ENCODE results near the gene MBOAT7.
"Not testable (repeated sequence)": the region's sequence is repeated elsewhere in the genome, so short reads cannot be mapped to it uniquely, and the experiment has no call there.

The MBOAT7 gene, protein sequence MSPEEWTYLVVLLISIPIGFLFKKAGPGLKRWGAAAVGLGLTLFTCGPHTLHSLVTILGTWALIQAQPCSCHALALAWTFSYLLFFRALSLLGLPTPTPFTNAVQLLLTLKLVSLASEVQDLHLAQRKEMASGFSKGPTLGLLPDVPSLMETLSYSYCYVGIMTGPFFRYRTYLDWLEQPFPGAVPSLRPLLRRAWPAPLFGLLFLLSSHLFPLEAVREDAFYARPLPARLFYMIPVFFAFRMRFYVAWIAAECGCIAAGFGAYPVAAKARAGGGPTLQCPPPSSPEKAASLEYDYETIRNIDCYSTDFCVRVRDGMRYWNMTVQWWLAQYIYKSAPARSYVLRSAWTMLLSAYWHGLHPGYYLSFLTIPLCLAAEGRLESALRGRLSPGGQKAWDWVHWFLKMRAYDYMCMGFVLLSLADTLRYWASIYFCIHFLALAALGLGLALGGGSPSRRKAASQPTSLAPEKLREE

DNA sequence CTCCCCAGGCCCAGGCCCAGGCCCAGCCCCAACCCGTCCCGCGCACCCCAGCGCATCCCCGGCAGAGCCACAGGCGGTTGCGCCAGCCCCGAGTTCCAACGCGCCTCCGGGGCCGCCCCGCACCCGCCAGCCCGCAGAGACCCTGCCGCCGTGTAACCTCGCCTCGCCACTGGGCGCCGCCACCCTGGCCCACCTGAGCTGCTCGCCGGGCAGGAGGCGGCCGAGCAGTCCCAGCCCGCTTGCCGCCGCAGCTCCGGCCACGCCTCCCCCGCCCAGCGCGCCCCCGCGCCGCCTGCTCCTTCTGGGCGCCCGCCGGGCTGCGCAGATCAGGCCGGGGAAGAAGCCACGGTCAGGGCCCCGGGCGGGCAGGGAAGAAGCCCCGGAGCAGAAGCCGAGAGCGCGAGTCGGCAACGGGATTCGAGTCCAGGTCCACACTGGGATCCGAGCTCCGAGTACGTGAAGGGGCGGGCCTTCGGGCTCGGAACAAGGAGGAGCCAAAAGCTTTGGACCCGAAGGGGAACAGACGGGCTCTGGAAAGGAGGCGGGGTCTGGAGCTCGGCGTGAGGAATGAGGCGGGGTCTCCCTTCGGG, at the start of gene MBOAT7:
TSS of gene MBOAT7 (minus strand) at position 436 of the 590 bp plus-strand sequence. CDS start 1,072 bp downstream, outside the sequence.
- DNase-seq, result no peak

DNA sequence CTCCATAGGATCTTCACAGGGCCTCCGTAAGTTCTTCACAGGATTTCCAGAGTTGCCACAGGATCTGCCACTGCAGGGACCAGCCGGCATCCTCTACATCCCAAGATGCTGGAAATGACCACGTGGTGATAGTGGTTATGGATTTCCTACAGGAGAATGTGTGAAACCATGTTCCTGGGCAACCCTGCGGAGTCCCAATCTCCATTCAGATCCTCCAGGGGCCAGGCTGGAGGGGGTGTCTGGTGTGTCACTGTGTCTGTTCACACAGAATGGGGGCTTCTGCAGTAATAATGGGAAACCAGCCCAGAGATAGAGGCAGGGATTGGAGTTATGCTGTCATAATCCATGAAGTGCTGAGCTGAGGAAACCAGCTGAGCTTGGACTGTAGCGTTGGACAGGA, 44.6 kb upstream of the MBOAT7 start:
- DNase-seq, result no peak

DNA sequence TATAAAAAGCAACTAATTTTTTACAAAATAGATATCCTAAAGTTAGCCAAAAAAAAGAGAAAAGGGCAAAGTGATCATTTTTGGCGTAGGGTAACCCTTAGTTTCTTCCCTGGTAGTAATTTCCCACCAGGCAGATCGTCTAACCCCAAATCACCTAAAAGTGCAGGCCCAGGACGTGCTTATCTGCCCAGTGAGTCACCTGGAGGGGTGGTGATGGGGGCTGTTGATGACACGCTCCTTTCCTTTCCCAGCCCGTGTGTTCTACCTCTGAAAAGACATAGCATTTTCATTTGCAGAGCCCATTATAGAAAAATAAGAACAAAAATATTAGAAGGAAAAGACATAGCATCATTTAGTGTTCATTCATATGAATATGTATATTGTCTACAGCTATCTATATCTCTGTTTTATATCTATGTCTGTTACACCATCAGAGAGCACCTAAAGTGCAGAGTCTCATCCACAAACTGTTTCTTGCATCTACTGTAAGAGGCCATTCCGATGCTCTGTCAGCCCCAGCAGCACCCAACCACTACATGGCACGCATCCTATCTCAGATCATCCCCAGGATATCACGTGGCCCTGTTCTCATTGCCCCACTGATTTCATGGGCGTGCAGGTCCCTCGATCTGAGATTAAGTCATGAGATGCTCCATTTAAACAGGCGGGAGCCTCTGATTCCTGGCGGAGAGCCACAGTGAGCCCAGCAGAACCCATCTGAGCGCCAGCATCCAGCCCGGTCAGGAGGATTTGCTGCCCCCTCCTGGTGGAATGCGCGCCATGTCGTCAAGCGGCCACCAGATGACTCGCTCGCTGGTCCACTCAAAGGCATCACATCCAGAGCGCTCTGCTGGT, 41.9 kb upstream of the MBOAT7 start:
- peak; percentile 77 for DNase-seq

DNA sequence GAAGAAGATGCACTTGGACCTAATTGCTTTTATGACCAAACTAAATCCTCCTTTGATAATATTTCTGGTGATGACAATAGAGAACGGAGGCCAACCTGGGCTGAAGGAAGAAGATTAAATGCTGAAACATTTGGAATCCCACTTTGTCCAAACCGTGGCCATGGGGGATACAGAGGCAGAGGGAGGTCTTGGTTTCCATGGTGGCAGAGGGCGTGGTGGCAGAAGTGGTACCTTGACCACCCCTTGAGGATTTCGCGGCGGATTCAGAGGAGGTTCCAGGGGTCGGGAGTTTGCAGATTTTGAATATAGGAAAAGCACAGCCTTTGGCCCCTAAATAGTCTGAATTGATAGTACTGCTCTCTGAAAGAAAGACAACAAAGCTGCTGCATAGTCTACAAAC, 40.7 kb upstream of the MBOAT7 start:
- no peak for DNase-seq

DNA sequence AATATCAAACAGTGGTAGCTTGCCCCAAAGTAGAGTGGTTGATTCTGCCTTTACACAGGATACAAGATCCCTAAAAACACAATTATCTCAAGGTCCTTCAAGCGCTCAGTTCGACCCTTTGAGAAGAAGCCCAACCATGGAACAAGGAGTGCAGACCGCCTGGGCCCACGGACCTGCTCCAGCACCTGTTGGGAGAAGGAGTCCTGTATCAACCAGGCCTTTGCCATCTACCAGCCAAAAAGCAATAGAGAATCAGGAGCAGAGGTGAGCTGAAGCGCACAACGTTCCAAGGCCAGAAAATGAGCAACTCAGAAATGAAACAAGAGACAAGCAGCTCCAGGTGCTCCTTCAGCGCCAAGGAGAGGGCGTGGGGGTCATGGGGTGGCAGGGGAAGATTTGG, 39.8 kb upstream of the MBOAT7 start:
- DNase-seq, result no peak

DNA sequence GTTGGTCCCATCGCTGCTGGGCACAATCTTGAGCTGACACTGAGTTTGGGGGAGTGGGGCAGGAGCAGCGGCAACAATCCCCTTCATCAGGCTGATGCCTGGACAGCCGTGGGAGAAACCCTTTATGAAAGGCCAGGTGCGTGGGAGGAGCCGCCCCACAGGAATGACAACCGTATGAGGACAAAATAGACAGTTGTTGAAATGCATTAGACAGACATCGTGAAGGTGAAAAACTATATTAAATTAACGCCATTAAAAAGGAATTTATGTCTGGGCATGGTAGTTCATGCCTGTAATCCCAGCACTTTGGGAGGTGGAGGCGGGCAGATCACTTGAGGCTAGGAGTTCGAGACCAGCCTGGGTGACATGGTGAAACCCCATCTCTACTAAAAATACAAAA, 35.2 kb upstream of the MBOAT7 start:
- DNase-seq, result not testable (repeated sequence)

DNA sequence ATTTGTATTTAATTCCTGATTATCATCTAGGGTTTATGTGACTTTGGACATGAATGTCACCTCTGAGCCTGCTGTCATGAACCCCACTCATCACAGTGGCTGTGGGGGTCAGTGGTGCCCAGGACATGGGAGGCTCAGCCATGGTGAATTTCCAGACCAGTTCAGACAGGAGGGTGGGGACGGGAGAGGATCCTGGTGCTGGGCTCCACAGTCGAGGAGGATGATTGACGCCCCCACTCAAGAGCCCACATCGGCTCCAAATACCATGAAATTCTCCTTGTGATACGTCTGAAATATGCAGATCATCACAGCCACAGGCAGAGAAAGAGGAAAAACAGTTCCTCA, 34.5 kb upstream of the MBOAT7 start:
- DNase-seq, result not testable (repeated sequence)

DNA sequence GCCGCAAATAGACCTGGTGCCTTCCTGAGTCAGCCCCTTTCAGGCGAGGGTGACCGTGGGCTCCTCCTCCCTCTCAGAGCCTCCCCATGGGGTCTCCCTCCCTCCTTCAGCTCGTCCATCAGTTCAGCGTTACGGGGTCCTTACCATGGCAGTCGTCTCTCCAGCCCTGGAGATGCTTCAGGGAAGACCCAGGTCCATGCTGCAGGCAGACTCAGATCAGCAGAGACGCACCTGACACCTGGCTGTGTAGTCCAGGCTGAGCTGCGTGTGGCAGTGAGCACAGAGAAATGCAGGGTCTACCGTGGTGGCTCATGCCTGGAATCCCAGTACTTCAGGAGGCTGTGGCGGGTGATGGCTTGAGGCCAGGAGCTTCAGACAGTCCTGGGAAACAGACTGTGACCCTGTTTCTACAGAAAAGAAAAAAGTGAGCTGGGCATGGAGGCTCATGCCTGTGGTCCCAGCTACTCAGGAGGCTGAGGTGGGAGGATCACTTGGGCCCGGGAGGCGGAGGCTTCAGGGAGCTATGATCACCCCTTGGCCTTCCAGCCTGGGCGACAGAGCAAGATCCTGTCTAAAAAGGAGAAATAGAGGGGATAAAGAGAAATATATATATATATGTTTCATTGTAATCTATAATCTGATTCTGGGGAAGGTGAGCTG, 34.0 kb upstream of the MBOAT7 start:
- not testable (repeated sequence) for DNase-seq

DNA sequence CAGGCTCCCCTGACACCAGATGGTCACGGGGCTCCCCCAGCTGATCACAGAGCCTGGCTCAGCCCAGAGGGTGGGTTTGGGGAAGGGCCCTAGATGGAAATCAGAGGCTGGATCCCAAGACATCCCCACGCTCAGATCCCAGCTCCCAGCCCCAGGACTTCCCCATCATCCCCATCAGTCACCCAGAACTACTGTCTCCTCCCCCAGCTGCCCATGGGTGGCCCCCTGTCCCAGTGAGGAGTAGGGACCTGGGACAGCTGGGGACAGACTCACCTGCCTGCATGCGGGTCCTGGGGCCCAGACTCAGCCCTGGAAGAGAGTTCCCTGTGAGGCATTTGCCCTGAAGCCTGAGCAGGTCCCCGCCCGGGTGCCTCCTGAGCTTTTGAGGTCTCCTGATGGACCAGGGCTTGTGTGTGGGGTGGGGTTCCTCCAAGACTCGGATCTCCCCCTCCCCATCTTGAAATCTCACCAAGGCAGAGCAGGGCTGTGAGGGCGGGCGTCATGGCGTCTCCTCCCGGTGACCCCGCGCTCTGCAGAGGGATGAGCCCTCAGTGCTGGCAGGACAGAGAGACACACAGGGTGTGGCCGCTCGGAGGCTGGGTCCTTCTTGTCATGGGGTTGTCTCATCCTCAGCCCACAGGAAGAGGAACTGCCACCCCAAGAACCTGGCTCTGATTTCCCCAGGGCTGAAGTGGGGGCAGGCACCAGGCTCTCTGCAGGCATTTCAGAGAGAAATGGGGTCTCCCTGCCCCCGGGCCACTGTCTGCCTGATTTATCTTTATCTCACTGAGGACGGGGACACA, 33.3 kb upstream of the MBOAT7 start, which contains the start of gene LILRB3:
TSS of gene LILRB3 (minus strand) at position 534 of the 803 bp plus-strand sequence. CDS start at position 503, 31 bp downstream.
- DNase-seq, result not testable (repeated sequence)

DNA sequence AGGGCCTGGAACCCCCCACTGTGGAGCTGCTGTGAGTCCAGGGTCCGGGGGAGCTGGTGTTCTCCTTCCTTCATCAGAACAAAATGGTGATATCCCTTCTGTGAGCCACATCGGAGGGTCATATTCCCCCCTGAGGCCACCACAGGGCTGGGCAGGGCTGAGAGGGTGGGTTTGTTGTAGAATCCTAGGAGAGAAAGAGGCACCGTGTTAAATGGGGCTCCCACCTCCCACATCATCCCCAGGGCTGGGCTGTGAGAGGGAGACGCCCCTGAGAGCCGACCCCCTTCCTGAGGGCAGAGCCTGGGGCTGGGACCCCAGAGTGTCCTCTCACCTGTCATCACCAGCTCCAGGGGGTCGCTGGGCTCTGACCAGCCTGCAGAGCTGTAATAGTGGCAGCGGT, 32.6 kb upstream of the MBOAT7 start:
- not testable (repeated sequence) for DNase-seq

DNA sequence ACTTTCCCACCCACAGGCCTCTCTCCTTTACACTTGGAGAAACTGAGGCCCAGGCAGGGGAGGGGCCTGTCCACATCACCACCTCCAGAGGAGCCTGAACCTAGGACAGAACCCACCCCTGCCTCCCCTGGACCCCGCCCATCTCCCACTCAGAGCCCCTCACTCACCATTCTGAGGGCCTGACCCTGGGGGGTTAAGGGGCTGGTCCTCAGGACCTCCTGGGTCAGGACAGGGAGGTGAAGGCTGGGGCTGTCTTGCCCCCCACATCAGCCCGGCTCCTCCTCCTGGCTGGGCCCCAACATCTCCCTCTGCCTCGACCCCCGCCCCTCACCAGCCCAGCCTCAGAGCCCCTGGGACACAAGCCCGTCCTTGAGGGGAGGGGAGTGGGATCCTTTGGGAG, 30.3 kb upstream of the MBOAT7 start:
- not testable (repeated sequence) for DNase-seq

DNA sequence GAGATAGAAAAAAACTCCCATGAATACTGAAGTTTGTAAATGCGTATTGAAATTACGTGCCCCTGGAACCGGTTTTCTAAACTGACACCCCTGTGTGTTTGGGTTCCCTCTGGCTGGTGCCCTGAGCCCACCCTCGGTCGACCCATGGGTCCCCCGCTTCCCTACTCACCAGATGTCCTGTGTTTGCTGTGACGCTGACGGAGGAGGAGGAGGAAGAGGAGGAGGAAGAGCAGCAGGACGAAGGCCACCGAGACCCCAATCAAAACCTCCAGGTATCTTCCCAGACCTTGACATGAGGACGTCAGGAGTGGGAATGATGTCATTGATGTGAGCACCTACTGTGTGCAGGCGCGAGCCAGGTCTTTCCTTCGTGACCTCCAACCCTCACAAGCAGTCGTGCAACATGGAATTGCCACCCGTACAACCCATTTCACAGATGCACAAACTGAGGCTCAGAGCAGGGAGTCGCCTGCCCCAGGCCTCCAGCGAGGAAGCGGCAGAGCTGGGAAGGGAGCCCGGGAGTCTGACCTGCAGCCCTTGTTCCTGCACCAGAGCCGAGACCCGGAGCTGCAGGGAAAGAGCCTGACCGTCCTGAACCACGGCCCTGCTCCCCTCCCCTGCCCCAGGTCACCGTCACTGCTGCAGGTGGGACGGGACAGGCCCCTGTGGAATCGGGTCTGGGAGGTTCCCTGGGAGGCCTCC, 29.7 kb upstream of the MBOAT7 start:
- DNase-seq, result no peak

DNA sequence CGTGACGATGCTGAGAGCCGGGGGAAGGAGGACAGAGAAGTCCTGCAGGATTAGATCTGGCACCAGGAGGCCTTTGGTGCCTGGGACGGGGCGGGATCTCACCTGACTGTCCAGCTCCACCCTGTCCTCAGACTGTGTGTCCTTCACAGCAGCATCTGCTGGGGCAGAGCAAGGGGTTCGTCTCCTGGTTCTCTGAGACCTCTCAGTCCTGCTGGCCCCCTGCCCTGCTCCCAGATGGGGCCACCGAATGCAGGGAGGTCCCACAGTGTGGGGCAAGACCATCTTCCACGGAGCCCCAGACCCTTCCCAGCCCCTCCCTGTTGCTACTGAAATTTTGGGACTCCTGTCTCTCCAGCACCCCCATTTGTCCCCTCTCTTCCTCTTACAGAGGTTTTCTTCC, 28.9 kb upstream of the MBOAT7 start:
- DNase-seq, result no peak

DNA sequence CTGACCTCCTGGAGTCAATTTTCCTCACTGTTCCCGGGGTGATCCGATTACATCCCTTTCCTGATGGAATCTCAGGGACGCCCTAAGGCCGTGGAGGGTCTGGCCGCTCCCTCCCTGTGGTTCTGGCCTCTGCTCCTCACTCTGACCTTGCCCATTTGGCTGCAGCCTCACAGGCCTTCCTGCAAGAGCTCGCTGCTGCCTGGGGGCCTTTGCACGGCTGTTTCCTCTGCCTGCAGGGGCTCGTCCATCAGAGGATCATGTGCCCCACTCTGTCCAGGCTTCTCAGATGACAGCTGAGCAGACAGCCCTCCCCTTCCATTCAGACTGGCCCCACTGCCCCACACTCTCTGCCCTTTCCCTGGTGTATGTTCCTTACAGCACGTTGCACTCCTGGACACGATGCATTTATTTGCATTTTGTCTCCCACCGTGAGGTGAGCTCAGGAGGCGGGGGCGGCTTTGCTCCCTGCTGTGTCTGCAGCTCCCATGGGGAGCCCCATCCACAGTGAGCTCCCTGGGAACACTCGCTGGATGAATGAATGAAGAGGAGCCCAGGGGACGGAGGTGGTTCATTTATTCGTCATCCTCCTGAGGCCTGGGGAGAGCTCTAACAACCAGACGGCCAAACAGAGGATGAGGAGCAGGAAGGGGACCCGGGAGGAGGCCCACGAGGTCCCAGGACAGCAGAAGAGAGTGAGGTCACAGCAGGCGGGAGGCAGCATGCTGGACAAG, 28.3 kb upstream of the MBOAT7 start:
- DNase-seq, result not testable (repeated sequence)

DNA sequence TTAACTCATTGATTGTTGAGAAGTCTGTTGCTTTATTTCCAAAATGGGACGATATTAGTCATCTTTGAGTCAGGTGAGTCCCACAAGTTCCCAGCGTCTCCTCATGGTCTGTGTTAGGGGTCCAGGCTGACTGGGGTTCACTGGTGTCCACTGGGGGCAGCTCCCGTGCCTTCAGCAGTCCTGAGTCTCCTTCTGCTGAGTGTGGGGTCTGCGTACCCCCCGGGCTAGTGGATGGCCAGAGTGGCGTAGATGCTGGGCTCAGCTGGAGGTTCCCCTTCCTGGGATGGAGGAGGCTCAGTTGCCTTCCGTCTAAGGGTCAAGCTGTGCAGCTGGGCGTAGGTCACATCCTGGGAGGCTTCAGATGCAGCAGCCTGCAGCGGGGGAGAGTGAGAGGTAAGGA, 27.5 kb upstream of the MBOAT7 start:
- DNase-seq, result no peak

DNA sequence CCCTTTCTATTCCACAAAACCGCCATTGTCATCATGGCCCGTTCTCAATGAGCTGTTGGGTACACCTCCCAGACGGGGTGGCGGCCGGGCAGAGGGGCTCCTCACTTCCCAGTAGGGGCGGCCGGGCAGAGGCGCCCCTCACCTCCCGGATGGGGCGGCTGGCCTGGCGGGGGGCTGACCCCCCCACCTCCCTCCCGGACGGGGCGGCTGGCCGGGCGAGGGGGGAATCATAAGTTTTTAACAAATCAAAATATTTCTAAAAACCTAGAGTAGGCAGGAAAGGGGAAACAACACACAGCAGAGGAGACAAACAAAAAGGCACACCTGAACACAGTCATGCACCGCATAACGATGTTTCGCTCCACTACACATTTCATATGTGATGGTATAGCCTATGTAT, 25.4 kb upstream of the MBOAT7 start:
- not testable (repeated sequence) for DNase-seq

DNA sequence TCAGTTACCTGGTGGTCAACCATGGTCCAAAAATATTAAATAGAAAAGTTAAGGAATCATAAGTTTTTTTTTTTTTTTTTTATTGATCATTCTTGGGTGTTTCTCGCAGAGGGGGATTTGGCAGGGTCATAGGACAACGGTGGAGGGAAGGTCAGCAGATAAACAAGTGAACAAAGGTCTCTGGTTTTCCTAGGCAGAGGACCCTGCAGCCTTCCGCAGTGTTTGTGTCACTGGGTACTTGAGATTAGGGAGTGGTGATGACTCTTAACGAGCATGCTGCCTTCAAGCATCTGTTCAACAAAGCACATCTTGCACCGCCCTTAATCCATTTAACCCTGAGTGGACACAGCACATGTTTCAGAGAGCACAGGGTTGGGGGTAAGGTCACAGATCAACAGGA, 24.8 kb upstream of the MBOAT7 start:
- not testable (repeated sequence) for DNase-seq

DNA sequence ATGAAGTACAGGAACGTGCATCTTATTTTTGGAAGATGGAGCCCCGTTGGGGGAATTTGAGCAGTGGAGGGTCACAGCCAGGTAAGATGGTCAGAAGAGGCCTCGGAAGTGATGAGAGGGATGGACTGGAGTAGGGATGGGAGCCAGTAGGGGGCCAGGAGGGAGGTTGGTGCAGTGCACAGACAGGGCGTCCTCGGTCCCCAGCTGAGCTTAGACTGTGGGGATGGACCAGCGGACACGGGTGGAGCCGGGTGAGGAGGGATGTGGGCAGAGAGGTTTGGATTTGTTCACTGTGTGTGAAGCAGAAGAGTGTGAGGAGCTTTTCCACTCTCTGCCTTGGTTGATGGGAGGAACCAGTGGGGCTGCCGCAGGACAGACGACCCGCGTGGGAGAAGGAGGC, 21.9 kb upstream of the MBOAT7 start:
- no peak for DNase-seq

DNA sequence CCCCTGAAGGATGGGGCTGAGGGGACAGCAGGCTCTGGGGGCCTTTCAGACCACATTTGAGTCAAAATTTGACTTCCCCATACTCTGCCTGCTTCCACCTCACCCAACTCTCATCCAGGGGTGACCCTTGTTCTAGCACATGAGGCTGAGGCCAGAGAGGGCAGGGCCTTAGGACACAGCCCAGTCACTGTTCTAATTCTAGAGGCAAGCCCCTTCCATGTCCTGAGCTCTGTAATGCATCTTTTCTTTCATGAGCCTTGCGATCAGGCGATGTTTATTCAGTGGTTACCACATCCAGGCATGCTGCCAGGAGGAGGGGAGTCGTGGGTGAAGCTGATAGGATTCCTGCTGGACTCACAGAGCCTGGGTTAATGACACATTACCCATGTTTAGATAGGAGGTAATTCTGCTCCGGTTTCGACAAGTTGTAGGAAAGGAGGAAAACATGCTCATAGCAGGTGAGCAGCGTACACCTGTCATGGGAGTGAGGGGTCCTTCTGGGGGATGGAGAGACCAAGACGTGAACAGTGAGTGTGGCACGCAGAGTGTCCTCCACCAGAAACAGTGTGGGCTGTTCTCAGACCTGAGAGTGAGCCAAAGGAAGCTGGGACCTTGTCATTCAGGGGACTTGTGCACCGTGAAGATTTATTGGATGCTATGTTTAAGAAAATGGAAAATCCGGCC, 20.6 kb upstream of the MBOAT7 start:
- DNase-seq, result no peak

All from activated CD4-positive, alpha-beta T cell treated with anti-CD3 and anti-CD28 coated beads, Interleukin-10, Interleukin-2, amounts not matched to agents 100 ng/mL and 50 ng/mL, durations not matched to agents 16 hours and 8 hours (primary cell).